ENCODE measurements around the gene TRIB2.

Gene TRIB2

DNA sequence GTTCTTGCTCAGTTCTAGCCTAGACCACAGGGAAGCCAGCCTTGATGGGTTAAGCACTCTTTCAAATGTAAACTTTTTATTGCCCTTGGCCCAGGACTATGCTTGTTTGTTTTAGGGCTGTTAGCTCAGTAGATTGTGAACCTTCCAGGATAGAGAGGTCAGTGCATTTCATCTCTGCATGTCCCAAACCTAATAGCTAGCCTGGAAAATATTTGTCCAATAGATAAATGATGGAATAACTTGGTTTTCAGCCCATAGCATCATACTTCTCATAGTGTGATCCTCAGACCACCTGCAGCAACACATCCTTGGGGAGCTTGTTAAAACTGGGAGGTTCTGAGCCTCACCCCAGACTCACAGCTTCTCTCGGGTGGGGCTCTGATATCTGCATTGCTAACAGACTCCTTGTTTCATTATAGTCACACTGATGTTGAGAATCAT lies 59.8 kb downstream of the TRIB2 start:
- DNase-seq (ENCODE audit: low read depth, low spot score) = no peak

DNA sequence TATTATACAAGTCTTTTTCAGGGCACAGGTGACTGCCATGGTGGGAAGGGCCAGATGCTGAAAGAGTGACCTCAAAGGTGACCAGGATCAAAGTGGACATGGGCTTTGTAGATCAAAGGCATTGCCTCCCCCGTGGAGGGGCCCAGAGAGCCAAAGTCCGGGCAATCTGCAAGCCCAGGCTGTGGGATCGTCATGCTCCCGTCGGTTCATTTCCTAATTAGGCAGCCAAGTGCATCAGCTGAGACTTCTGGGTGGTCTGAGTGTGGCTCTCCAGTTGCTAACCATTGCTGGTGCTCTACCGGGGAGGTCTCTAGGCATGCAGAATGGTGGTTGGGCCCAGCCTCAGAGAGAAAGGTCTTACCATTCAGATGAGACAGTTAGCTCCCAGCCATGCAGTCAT lies 61.6 kb downstream of the TRIB2 start:
- DNase-seq (ENCODE audit: low read depth, low spot score) = no peak

GRCh38 chr2:12778811-12779579 lies 62.3 kb downstream of the TRIB2 start:
- DNase-seq (ENCODE audit: low read depth, low spot score) = no peak

GRCh38 chr2:12781329-12781728 lies 64.6 kb downstream of the TRIB2 start:
- no peak for DNase-seq (ENCODE audit: low read depth, low spot score)

GRCh38 chr2:12787891-12788801 lies 71.4 kb downstream of the TRIB2 start:
- no peak for DNase-seq (ENCODE audit: low read depth, low spot score)

DNA sequence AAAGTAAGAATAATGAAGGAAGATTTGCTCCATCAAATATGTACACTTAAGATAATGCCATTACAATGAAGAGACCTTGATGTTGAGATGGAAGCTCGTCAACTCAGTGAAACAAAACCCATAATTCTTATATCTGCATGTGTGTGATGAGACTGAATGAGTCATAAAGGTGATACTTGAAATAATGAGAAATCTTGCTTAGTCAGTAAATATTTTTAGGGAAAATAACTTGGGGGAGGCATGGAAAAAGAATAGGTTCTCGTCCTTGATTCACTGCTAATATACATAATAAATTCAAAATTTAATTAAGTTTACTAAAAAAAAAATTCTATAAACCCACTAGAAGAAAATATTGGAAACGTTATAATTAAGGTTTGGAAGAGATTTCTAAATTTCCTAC lies 75.2 kb downstream of the TRIB2 start:
- no peak for DNase-seq (ENCODE audit: low read depth, low spot score)

Data from activated CD4-positive, CD25-positive, alpha-beta regulatory T cell treated with anti-CD3 and anti-CD28 coated beads, Interleukin-2, amount 50 U/mL, for 16 hours (primary cell).